ENCODE measurements around the gene CEP131. TPM values are rescaled to one million over a fixed set of nuclear protein-coding genes. Genes with fewer than 3 reads are reported as not detected.

Gene CEP131
- total RNA-seq, 4 donors from 2014 or later, result 5.5 to 8.1 (median 6.0) TPM

DNA sequence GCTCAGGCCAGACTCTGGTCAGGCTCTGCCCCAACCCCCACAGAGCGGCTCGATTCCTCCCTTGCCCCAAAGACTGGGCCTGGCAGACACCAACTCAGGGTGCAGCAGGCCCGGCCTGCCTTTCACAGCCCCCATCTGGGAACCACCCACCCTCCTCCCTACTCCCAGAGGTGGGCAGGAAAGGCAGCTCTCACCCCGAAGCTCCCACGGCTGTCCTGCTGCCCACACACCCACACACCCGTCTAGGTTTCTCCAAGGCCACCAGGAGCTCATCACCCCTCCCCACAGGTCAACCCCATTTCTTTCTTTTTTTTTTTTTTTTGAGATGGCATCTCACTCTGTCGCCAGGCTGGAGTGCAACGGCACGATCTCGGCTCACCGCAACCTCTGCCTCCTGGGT is 3.8 kb downstream of the CEP131 start:
- no peaks in the 10 kb centered on the region for H3K9me3 ChIP-seq
- peaks cover 17 to 26% (median 22%) of the 10 kb centered on the region in 3 donors for H3K4me1 ChIP-seq
- H3K27ac ChIP-seq, result no peak overlapping the region
- 91 to 92% methylated on average over 8 to 11 of the region's 11 CpGs for WGBS, 2 donors
- intact Hi-C loops (cut with DNase I), result no loop called here
- DNase-seq, result no peak
- no peak overlapping the region for H3K4me3 ChIP-seq
- H3K36me3 ChIP-seq, result peaks cover 0 to 15% (median 0%) of the 10 kb centered on the region in 3 donors
- no peaks in the 10 kb centered on the region for H3K27me3 ChIP-seq
- TF ChIP-seq, protein P1, sequence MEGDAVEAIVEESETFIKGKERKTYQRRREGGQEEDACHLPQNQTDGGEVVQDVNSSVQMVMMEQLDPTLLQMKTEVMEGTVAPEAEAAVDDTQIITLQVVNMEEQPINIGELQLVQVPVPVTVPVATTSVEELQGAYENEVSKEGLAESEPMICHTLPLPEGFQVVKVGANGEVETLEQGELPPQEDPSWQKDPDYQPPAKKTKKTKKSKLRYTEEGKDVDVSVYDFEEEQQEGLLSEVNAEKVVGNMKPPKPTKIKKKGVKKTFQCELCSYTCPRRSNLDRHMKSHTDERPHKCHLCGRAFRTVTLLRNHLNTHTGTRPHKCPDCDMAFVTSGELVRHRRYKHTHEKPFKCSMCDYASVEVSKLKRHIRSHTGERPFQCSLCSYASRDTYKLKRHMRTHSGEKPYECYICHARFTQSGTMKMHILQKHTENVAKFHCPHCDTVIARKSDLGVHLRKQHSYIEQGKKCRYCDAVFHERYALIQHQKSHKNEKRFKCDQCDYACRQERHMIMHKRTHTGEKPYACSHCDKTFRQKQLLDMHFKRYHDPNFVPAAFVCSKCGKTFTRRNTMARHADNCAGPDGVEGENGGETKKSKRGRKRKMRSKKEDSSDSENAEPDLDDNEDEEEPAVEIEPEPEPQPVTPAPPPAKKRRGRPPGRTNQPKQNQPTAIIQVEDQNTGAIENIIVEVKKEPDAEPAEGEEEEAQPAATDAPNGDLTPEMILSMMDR (IDR thresholded peaks at IDR 0.05), result no peak

DNA sequence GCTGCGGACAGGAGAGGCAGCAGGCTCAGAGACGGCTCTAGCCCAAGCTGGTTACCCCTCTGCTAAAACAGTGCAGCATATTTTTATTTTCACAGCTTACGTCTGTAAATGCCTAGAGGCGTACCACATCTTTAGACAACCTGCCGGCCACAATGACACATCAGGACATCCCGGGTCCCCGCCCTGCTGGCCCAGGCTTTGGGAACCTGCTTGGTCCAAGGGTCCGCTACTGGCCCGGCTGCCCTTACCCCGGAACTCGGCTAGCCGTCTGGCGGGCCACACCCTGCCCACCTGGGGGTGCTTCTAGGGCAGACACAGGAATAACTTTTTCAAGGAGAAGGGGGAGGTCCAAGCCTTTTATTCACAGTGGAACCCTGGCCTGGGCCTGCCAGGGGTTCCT is 4.3 kb downstream of the CEP131 start:
- intact Hi-C loops (cut with DNase I), result no loop called here
- no peak overlapping the region for H3K4me3 ChIP-seq
- H3K27me3 ChIP-seq, result no peaks in the 10 kb centered on the region
- WGBS, 2 donors, result 70 to 88% methylated on average over 3 to 9 of the region's 13 CpGs
- no peak for DNase-seq
- peaks cover 13 to 21% (median 18%) of the 10 kb centered on the region in 3 donors for H3K4me1 ChIP-seq
- H3K36me3 ChIP-seq, result peaks cover 0 to 15% (median 0%) of the 10 kb centered on the region in 3 donors
- no peak for TF ChIP-seq POLR2A (IDR thresholded peaks at IDR 0.05)
- TF ChIP-seq, protein P1 (IDR thresholded peaks at IDR 0.05), result no peak
- no peaks in the 10 kb centered on the region for H3K9me3 ChIP-seq
- H3K27ac ChIP-seq, result no peak overlapping the region

DNA sequence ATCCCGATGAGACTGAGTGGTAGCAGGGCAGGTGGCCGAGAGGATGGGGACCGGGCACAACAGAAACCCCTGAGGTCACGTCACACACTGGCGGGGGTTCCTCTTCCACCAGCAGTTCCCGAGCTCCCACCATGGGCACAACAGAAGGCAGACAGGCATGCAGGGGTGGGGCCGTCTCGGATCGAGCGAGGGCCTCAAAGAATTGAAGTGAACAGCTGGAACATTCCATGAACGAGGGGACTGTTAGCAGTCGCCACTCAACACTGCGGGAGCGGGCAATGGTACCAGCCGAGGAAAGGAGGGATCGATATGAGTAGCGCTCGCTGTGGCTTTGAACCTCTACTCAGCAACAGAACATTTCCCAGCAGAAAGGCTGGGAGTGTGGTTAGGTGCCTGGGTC is 5.3 kb downstream of the CEP131 start:
- 93 to 100% methylated on average over 4 to 17 of the region's 18 CpGs for WGBS, 2 donors

DNA sequence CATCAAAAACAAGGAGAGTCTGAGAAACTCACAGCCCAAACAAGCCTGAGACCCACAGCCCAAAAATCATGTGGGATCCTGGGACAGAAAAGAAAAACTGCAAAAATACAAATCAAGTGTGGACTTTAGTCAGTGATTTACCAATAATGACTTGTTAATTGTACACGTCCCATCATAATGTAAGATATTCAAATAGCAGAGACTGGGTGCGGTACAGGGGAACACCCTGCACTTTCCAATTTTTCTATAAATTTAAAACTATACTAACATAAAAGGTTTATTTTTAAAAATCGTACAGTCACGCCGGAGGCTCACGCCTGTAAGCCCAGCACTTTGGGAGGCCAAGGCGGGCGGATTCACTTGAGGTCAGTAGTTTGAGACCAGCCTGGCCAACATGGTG is 8.8 kb downstream of the CEP131 start:
- TF ChIP-seq, protein P1 (IDR thresholded peaks at IDR 0.05), result no peak
- no peak for TF ChIP-seq POLR2A (IDR thresholded peaks at IDR 0.05)
- no peak for DNase-seq
- 94% methylated on average over 8 of the region's 8 CpGs for WGBS, 2 donors
- intact Hi-C loops (cut with DNase I), result no loop called here
- peaks cover 0 to 6% (median 0%) of the 10 kb centered on the region in 3 donors for H3K36me3 ChIP-seq
- no peak overlapping the region for H3K4me3 ChIP-seq
- H3K27me3 ChIP-seq, result no peaks in the 10 kb centered on the region
- no peaks in the 10 kb centered on the region for H3K9me3 ChIP-seq
- H3K27ac ChIP-seq, result no peak overlapping the region
- no peaks in the 10 kb centered on the region for H3K4me1 ChIP-seq

More for the DNA sequence above, 5.3 kb downstream of the CEP131 start:
- DNase-seq, result no peak
- Histone ChIP-seq H3K27ac (no peak overlapping the region), H3K27me3 (no peaks in the 10 kb centered on the region), H3K36me3 (peaks cover 0 to 15% (median 0%) of the 10 kb centered on the region in 3 donors), H3K4me1 (peaks cover 10 to 15% (median 14%) of the 10 kb centered on the region in 3 donors), H3K4me3 (no peak overlapping the region), H3K9me3 (no peaks in the 10 kb centered on the region)
- intact Hi-C loops (cut with DNase I), result no loop called here
- no peak for TF ChIP-seq POLR2A (IDR thresholded peaks at IDR 0.05)
- TF ChIP-seq, protein P1 (IDR thresholded peaks at IDR 0.05), result no peak

DNA sequence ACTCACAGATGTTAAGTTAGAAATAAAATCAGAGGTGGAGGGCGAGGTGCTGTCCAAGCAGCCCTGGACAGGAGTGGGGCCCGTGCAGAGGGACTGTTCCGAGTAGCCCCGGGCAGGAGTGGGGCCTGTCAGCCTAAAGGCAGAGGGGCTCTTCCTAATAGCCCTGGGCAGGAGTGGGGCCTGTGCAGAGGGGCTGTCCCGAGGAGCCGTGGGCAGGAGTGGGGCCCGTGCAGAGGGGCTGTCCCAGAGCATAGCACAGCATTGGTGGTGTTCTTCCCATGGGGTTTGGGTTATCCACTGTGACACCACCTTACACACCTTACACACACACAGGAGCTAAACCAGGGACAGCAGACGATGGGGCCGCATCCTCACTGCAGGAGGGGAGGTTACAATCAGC is 10.4 kb downstream of the CEP131 start:
- intact Hi-C loops (cut with DNase I), result no loop called here
- H3K4me1 ChIP-seq, result no peaks in the 10 kb centered on the region
- 91 to 97% methylated on average over 4 to 7 of the region's 9 CpGs for whole genome bisulfite sequencing, 2 donors

More for the DNA sequence above, 10.4 kb downstream of the CEP131 start:
- DNase-seq, result no peak
- Histone ChIP-seq H3K27me3 (no peaks in the 10 kb centered on the region), H3K27ac (no peak overlapping the region), H3K36me3 (peaks cover 0 to 10% (median 0%) of the 10 kb centered on the region in 3 donors), H3K4me3 (no peak overlapping the region), H3K9me3 (no peaks in the 10 kb centered on the region)
- TF ChIP-seq, protein P1 (IDR thresholded peaks at IDR 0.05), result no peak
- TF ChIP-seq POLR2A (IDR thresholded peaks at IDR 0.05), result no peak
